GM12878 (cell line): ENCODE results near the gene NBPF3. TPM values are rescaled to one million over a fixed set of nuclear protein-coding genes. Genes with fewer than 3 reads are reported as not detected.

Source experiments
- CHD1 ChIP-seq: IDR thresholded peaks from 2 replicates; pipeline ENCODE4 v1.6.1; 2012; ENCODE audit warnings: low read depth, low read length, improper control_type of control experiment
- CHD2 ChIP-seq: IDR thresholded peaks from 2 replicates; pipeline ENCODE4 v1.6.1; 2011; ENCODE audit warnings: low read depth, low read length, improper control_type of control experiment, borderline replicate concordance
- FOXK2 ChIP-seq: fragments of 450-650 bp; IDR thresholded peaks from 2 replicates; pipeline ENCODE4 v1.6.1; 2017; ENCODE audit warnings: mild to moderate bottlenecking, moderate library complexity
- MYC ChIP-seq: IDR thresholded peaks from 2 replicates; pipeline ENCODE4 v1.6.1; 2011; ENCODE audit warnings: mild to moderate bottlenecking, low read length, moderate library complexity, inconsistent platforms; ENCODE audit not compliant: insufficient read depth, insufficient replicate concordance, insufficient read length, severe bottlenecking
- PML ChIP-seq: IDR thresholded peaks from 2 replicates; pipeline ENCODE4 v1.6.1; 2012; ENCODE audit warnings: low read length, inconsistent platforms
- RELB ChIP-seq: fragments of 450-650 bp; IDR thresholded peaks from 2 replicates; pipeline ENCODE4 v1.6.1; 2017; ENCODE audit warnings: low read depth, mild to moderate bottlenecking, moderate library complexity
- polyA plus RNA-seq, 11 experiments: library from polyadenylated mRNA; depleted of rRNA in 4 of 11; unstranded in 6 of 11; stranded (reverse) in 5 of 11; fragments of >200 nt; fragmentation: Nextera tagmentation in 4 of 11; fragmentation: Illumina TruSeq in 1 of 11; extraction: Ambion mirVana in 4 of 11; extraction: Trizol in 1 of 11; gene quantifications; 1 replicate in 1 of 11; 2 replicates in 10 of 11; pipeline versions ENCODE4 v1.2.1 to v1.2.3, GENCODE V29; 2011 to 2016; ENCODE audit warnings: inconsistent platforms in 2 of 11, missing spikeins in 2 of 11, low read depth in 1 of 11
- total RNA-seq, 4 experiments: library from RNA; depleted of rRNA in 3 of 4; stranded (reverse); fragments of >200 nt in 3 of 4; fragmentation: Illumina TruSeq in 1 of 4; extraction: Trizol in 1 of 4; gene quantifications; 2 replicates each; pipeline versions ENCODE4 v1.2.1 to v1.2.3, GENCODE V29; 2013 to 2021
- TF ChIP-seq, protein P1 (sequence below): fragments of 450-650 bp; IDR thresholded peaks from 2 replicates; pipeline ENCODE4 v1.6.1; 2017; ENCODE audit warnings: mild to moderate bottlenecking, moderate library complexity
- TF ChIP-seq, protein P2 (sequence below): IDR thresholded peaks from 2 replicates; pipeline ENCODE4 v1.6.1; 2011; ENCODE audit warnings: mild to moderate bottlenecking, low read depth, low read length, moderate library complexity; ENCODE audit not compliant: insufficient replicate concordance

The NBPF3 gene
- total and polyA plus RNA-seq, 10 of the 15 experiments (the other 5 are each of a cell fraction or from before 2014, with no cell fraction given) = 0.56 to 4.4 (median 2.7) TPM

DNA sequence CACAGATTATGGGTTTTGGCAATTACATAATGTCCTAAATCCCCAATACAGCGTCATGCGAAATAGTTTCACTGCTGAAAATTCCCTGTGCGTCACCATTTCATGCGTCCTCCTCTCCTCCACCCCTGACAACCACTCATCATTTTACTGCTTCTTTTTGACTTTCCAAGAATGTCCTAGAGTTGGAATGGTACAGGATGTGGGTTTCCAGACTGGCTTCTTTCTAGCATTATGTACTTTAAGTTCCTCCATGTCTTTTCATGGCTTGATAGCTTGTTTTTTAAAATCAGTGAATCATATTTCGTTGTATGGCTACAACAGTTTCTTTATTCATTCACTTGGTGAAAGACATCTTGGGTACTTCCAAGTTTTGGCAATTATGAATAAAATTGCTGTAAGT lies 7.4 kb downstream of the NBPF3 start (continued):
- TF ChIP-seq, protein P1, sequence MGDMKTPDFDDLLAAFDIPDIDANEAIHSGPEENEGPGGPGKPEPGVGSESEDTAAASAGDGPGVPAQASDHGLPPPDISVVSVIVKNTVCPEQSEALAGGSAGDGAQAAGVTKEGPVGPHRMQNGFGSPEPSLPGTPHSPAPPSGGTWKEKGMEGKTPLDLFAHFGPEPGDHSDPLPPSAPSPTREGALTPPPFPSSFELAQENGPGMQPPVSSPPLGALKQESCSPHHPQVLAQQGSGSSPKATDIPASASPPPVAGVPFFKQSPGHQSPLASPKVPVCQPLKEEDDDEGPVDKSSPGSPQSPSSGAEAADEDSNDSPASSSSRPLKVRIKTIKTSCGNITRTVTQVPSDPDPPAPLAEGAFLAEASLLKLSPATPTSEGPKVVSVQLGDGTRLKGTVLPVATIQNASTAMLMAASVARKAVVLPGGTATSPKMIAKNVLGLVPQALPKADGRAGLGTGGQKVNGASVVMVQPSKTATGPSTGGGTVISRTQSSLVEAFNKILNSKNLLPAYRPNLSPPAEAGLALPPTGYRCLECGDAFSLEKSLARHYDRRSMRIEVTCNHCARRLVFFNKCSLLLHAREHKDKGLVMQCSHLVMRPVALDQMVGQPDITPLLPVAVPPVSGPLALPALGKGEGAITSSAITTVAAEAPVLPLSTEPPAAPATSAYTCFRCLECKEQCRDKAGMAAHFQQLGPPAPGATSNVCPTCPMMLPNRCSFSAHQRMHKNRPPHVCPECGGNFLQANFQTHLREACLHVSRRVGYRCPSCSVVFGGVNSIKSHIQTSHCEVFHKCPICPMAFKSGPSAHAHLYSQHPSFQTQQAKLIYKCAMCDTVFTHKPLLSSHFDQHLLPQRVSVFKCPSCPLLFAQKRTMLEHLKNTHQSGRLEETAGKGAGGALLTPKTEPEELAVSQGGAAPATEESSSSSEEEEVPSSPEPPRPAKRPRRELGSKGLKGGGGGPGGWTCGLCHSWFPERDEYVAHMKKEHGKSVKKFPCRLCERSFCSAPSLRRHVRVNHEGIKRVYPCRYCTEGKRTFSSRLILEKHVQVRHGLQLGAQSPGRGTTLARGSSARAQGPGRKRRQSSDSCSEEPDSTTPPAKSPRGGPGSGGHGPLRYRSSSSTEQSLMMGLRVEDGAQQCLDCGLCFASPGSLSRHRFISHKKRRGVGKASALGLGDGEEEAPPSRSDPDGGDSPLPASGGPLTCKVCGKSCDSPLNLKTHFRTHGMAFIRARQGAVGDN = no peak
- no peak for TF ChIP-seq FOXK2
- TF ChIP-seq MYC = no peak
- TF ChIP-seq, protein P2, sequence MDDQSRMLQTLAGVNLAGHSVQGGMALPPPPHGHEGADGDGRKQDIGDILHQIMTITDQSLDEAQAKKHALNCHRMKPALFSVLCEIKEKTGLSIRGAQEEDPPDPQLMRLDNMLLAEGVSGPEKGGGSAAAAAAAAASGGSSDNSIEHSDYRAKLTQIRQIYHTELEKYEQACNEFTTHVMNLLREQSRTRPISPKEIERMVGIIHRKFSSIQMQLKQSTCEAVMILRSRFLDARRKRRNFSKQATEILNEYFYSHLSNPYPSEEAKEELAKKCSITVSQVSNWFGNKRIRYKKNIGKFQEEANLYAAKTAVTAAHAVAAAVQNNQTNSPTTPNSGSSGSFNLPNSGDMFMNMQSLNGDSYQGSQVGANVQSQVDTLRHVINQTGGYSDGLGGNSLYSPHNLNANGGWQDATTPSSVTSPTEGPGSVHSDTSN = no peak
- no peak for TF ChIP-seq PML
- no peak for TF ChIP-seq RELB
- TF ChIP-seq CHD2 = no peak
- no peak for TF ChIP-seq CHD1
- TF ChIP-seq, all 136 proteins: peak for 0
